Right lobe of liver (tissue), 4 donors: ENCODE results near the gene GALNT11.

ENCODE experiments used
- POLR2A ChIP-seq: fragments of 450-650 bp; IDR thresholded peaks from one replicate; pipeline ENCODE4 v1.6.1; 2017; ENCODE audit warnings: antibody characterized with exemption, mild to moderate bottlenecking
- TF ChIP-seq, protein P1 (sequence below), 4 donors: fragments of 200-600 bp in 3 of 4; fragments of 450-650 bp in 1 of 4; IDR thresholded peaks; one replicate each; pipeline versions ENCODE4 v1.5.1 to v1.8.0; 2016 to 2022; ENCODE audit warnings: antibody characterized with exemption in 4 of 4, mild to moderate bottlenecking in 2 of 4
- donor health status: DM: no; HTN: no; CAD: no.
- donor health status: DM: no; HTN: no; CAD: no.
- donor health status: DM: no; HTN: yes; CAD: no.

DNA sequence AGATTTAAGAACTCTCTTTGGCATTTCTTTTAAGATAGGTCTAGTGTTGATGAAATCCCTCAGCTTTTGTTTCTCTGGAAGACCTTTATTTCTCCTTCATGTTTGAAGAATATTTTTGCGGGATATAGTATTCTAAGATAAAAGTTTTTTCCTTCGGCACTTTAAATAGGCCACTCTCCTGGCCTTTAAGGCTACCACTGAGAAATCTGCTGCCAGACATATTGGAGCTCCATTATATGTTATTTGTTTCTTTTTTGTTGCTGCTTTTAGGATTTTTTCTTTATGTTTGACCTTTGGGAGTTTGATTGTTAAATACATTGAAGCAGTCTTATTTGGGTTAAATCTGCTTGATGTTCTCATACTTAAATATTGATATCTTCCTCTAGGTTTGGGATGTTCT, 22.6 kb downstream of the GALNT11 start:
- TF ChIP-seq, protein P1, sequence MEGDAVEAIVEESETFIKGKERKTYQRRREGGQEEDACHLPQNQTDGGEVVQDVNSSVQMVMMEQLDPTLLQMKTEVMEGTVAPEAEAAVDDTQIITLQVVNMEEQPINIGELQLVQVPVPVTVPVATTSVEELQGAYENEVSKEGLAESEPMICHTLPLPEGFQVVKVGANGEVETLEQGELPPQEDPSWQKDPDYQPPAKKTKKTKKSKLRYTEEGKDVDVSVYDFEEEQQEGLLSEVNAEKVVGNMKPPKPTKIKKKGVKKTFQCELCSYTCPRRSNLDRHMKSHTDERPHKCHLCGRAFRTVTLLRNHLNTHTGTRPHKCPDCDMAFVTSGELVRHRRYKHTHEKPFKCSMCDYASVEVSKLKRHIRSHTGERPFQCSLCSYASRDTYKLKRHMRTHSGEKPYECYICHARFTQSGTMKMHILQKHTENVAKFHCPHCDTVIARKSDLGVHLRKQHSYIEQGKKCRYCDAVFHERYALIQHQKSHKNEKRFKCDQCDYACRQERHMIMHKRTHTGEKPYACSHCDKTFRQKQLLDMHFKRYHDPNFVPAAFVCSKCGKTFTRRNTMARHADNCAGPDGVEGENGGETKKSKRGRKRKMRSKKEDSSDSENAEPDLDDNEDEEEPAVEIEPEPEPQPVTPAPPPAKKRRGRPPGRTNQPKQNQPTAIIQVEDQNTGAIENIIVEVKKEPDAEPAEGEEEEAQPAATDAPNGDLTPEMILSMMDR (IDR thresholded peaks at IDR 0.05): no peak
- TF ChIP-seq POLR2A: no peak
